K562 (cell line): ENCODE data around the gene COL11A2. TPM values are rescaled to one million over a fixed set of nuclear protein-coding genes. Genes with fewer than 3 reads are reported as not detected.

ENCODE experiments used
- ADNP ChIP-seq: fragments of 200-800 bp; sonication (Bioruptor generic); IDR thresholded peaks from 2 replicates; pipeline ENCODE4 v1.6.1; 2016; ENCODE audit warnings: missing genetic modification characterization, missing compliant biosample characterization
- CSDE1 ChIP-seq, 2 experiments: fragments of 450-650 bp; IDR thresholded peaks; 2 replicates each; pipeline ENCODE4 v1.6.1; 2016; ENCODE audit warnings: mild to moderate bottlenecking in 1 of 2
- ELF1 ChIP-seq: fragments of 200-800 bp; sonication (Bioruptor generic); IDR thresholded peaks from 2 replicates; pipeline ENCODE4 v1.6.1; 2016; ENCODE audit warnings: missing genetic modification characterization, missing compliant biosample characterization
- IFI16 ChIP-seq: fragments of 250-450 bp; sonication (Bioruptor Pico); IDR thresholded peaks from 2 replicates; pipeline ENCODE4 v2.1.2; 2022; ENCODE audit warnings: mild to moderate bottlenecking, inconsistent platforms
- KDM4B ChIP-seq, 2 experiments: fragments of 450-650 bp in 1 of 2; sonication (generic) in 1 of 2; IDR thresholded peaks; 2 replicates each; pipeline ENCODE4 v1.6.1; 2016 to 2017; ENCODE audit warnings: borderline replicate concordance in 2 of 2, antibody characterized with exemption in 1 of 2, low read depth in 1 of 2, mild to moderate bottlenecking in 1 of 2
- L3MBTL2 ChIP-seq: fragments of 450-650 bp; IDR thresholded peaks from 2 replicates; pipeline ENCODE4 v1.6.1; 2016; ENCODE audit warnings: mild to moderate bottlenecking, moderate library complexity
- MTA3 ChIP-seq: fragments of 450-650 bp; formaldehyde crosslinking; IDR thresholded peaks from 2 replicates; pipeline ENCODE4 v1.6.1; 2017; ENCODE audit warnings: mild to moderate bottlenecking, borderline replicate concordance
- NEUROD1 ChIP-seq: fragments of 150-350 bp; IDR thresholded peaks from 2 replicates; pipeline ENCODE4 v1.6.1; 2014; ENCODE audit warnings: borderline replicate concordance, low read length, low read depth; ENCODE audit not compliant: partially characterized antibody
- NFATC3 ChIP-seq: fragments of 450-650 bp; IDR thresholded peaks from 2 replicates; pipeline ENCODE4 v1.6.1; 2017; ENCODE audit warnings: mild to moderate bottlenecking
- NR4A1 ChIP-seq, 2 experiments: fragments of 250-450 bp in 1 of 2; fragments of 450-650 bp in 1 of 2; sonication (Bioruptor Pico) in 1 of 2; IDR thresholded peaks; 2 replicates each; pipeline versions ENCODE4 v1.4.0 to v1.6.1; 2016 to 2020; ENCODE audit warnings: mild to moderate bottlenecking in 2 of 2, missing compliant biosample characterization in 1 of 2, missing genetic modification characterization in 1 of 2, moderate library complexity in 1 of 2
- RBBP5 ChIP-seq: fragments of 200-600 bp; sonication (generic); IDR thresholded peaks from 2 replicates; pipeline ENCODE4 v1.6.1; 2012; ENCODE audit warnings: borderline replicate concordance, mild to moderate bottlenecking, low read length, control low read depth, inconsistent platforms; ENCODE audit not compliant: insufficient read depth, poor library complexity, severe bottlenecking
- SIN3A ChIP-seq, 2 experiments: fragments of 150-350 bp in 1 of 2; IDR thresholded peaks; 2 replicates each; pipeline ENCODE4 v1.6.1; 2011 to 2016; ENCODE audit warnings: borderline replicate concordance in 2 of 2, low read depth in 2 of 2, low read length in 2 of 2, mild to moderate bottlenecking in 2 of 2, moderate library complexity in 2 of 2; ENCODE audit not compliant: control insufficient read depth in 1 of 2
- SMAD3 ChIP-seq: fragments of 450-650 bp; formaldehyde crosslinking; conservative IDR thresholded peaks from 2 replicates; pipeline ENCODE4 v1.4.0; 2020; ENCODE audit warnings: mild to moderate bottlenecking
- TRIM24 ChIP-seq, 2 experiments: fragments of 450-650 bp; IDR thresholded peaks; 2 replicates each; pipeline ENCODE4 v1.6.1; 2016
- ZNF140 ChIP-seq: fragments of 250-450 bp; sonication (Bioruptor Pico); IDR thresholded peaks from 2 replicates; pipeline ENCODE4 v1.8.0; 2021; ENCODE audit warnings: moderate library complexity, mild to moderate bottlenecking, inconsistent platforms
- ZNF347 ChIP-seq: fragments of 450-650 bp; formaldehyde crosslinking; IDR thresholded peaks from 2 replicates; pipeline ENCODE4 v1.4.0; 2020; ENCODE audit warnings: low read depth, mild to moderate bottlenecking, moderate library complexity
- ZNF507 ChIP-seq: conservative IDR thresholded peaks from 2 replicates; pipeline ENCODE4 v1.6.1; 2017; ENCODE audit warnings: missing genetic modification characterization, missing compliant biosample characterization
- ZNF561 ChIP-seq: fragments of 450-650 bp; formaldehyde crosslinking; conservative IDR thresholded peaks from 2 replicates; pipeline ENCODE4 v1.4.0; 2020; ENCODE audit warnings: mild to moderate bottlenecking, moderate library complexity
- ZNF780A ChIP-seq: fragments of 250-450 bp; sonication (Bioruptor Pico); IDR thresholded peaks from 2 replicates; pipeline ENCODE4 v1.5.0; 2021; ENCODE audit warnings: mild to moderate bottlenecking
- polyA plus RNA-seq, 8 experiments: library from polyadenylated mRNA; depleted of rRNA in 4 of 8; stranded (reverse) in 5 of 8; unstranded in 3 of 8; fragments of >200 nt; fragmentation: Nextera tagmentation in 2 of 8; fragmentation: Illumina TruSeq in 1 of 8; extraction: Ambion mirVana in 2 of 8; extraction: Trizol in 1 of 8; gene quantifications; 2 replicates each; pipeline versions ENCODE4 v1.2.1 to v1.2.3, GENCODE V29; 2011 to 2014; ENCODE audit warnings: inconsistent platforms in 1 of 8, missing spikeins in 1 of 8
- total RNA-seq, 7 experiments: library from RNA; depleted of rRNA in 6 of 7; stranded (reverse); fragments of >200 nt in 6 of 7; fragmentation: Illumina TruSeq in 2 of 7; extraction: Trizol in 2 of 7; gene quantifications; 2 replicates each; pipeline versions ENCODE4 v1.2.1 to v1.2.3, GENCODE V29; 2011 to 2021; ENCODE audit warnings: low replicate concordance in 1 of 7
- TF ChIP-seq, protein P1 (sequence below): fragments of 450-650 bp; formaldehyde crosslinking; IDR thresholded peaks from 2 replicates; pipeline ENCODE4 v1.4.0; 2020; ENCODE audit warnings: mild to moderate bottlenecking, mixed read lengths
- TF ChIP-seq, protein P2 (sequence below): sonication (generic); formaldehyde crosslinking; IDR thresholded peaks from 2 replicates; pipeline ENCODE4 v1.4.0; 2020; ENCODE audit warnings: mild to moderate bottlenecking, missing genetic modification reagents

Gene COL11A2
- total and polyA plus RNA-seq, 9 of the 15 experiments (the other 6 are each of a cell fraction or from before 2014, with no cell fraction given), result 0.04 to 0.35 (median 0.09) TPM; not detected in 1

DNA sequence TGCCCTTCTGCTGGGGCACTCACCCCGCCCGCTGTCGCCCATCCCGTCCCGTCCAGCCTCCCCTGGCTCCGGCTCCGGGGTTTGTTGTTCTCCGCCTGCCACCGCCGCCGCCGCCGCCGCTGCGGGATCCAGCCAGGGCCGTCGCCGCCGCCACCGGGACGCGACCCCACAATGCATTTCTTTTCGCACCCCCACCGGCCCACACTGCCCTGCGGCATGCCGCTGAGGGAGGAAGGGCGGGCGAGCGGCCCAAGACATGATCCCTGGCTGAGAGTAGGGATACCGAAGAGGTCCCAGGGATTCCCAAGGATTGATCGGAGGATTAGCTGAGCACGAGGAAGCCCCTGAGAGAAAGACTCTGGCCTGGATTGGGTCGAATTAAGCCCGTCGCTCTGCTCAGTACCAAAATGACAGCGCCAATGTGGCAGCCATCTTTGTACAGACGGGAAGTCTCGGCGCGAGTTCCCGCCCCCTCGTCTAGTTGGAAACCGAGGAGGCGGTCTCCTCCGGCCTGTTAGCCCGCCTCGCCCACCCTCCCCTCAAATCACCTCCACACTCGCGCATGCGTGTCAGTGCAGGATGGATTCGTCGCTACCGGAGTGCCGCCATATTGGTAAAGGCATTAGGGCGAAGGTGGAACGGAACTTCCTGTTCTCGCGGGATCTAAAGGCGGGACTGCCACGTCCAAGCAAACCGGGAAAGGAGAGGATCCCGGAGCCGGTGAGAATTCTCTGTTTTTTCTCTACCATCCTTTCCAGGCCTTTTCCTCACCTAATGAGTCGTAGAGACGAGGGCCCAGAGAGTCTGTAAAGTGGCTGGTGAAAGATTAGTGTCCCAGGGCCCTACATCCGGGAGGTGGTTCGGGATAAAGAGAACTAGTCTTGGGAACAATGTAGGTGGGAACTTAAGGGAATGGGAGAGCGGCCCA is 8.2 kb upstream of the COL11A2 start, which contains the start of the genes RXRB and SLC39A7 (continued):
- TF ChIP-seq, protein P1, sequence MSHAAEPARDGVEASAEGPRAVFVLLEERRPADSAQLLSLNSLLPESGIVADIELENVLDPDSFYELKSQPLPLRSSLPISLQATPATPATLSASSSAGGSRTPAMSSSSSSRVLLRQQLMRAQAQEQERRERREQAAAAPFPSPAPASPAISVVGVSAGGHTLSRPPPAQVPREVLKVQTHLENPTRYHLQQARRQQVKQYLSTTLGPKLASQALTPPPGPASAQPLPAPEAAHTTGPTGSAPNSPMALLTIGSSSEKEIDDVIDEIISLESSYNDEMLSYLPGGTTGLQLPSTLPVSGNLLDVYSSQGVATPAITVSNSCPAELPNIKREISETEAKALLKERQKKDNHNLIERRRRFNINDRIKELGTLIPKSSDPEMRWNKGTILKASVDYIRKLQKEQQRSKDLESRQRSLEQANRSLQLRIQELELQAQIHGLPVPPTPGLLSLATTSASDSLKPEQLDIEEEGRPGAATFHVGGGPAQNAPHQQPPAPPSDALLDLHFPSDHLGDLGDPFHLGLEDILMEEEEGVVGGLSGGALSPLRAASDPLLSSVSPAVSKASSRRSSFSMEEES (CRISPR knock-in tag), result no peak
- TF ChIP-seq RBBP5 (peak; percentile 82), SIN3A (IDR thresholded peaks at IDR 0.05; ENCODE audit: borderline replicate concordance in 2 of 2, control insufficient read depth in 1 of 2, low read depth in 2 of 2, low read length in 2 of 2) (peak in 1 of 2 experiments; percentile 67; a peak in 1 of 4 replicates), CSDE1 (IDR thresholded peaks at IDR 0.05) (peak in 1 of 2 experiments; percentile 82; a peak in 2 of 4 replicates), ELF1 (peak; percentile 93), TRIM24 (IDR thresholded peaks at IDR 0.05) (peak in 1 of 2 experiments; percentile 62; a peak in 1 of 4 replicates), ZNF347 (CRISPR knock-in tag) (0 out of 2 replicates have a peak, but pooled peaks have one; percentile 53), MTA3 (peak; percentile 84), ZNF507 (tag) (no peak), ZNF140 (CRISPR knock-in tag) (no peak), NR4A1 (CRISPR knock-in tag; IDR thresholded peaks at IDR 0.05) (peak; percentile 43; the same call in 1 of the 2 replicates), NR4A1 (tag; IDR thresholded peaks at IDR 0.05) (peak; percentile 84; the same call in 1 of the 2 replicates), NEUROD1 (peak; percentile 97), ZNF561 (CRISPR knock-in tag) (0 out of 2 replicates have a peak, but pooled peaks have one; percentile 36), SMAD3 (CRISPR knock-in tag) (peak; percentile 68; the same call in 1 of the 2 replicates), ADNP (no peak), L3MBTL2 (peak; percentile 45), IFI16 (CRISPR knock-in tag) (peak; percentile 67; the same call in 1 of the 2 replicates), ZNF780A (CRISPR knock-in tag) (no peak), NFATC3 (peak; percentile 55; the same call in 1 of the 2 replicates), KDM4B (IDR thresholded peaks at IDR 0.05; ENCODE audit: borderline replicate concordance in 2 of 2, low read depth in 1 of 2) (peak in 1 of 2 experiments; percentile 94; a peak in 1 of 4 replicates)
- TF ChIP-seq, protein P2, sequence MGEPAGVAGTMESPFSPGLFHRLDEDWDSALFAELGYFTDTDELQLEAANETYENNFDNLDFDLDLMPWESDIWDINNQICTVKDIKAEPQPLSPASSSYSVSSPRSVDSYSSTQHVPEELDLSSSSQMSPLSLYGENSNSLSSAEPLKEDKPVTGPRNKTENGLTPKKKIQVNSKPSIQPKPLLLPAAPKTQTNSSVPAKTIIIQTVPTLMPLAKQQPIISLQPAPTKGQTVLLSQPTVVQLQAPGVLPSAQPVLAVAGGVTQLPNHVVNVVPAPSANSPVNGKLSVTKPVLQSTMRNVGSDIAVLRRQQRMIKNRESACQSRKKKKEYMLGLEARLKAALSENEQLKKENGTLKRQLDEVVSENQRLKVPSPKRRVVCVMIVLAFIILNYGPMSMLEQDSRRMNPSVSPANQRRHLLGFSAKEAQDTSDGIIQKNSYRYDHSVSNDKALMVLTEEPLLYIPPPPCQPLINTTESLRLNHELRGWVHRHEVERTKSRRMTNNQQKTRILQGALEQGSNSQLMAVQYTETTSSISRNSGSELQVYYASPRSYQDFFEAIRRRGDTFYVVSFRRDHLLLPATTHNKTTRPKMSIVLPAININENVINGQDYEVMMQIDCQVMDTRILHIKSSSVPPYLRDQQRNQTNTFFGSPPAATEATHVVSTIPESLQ (CRISPR knock-in tag), result peak; percentile 95
